Ovary (tissue), 3 donors: ENCODE results near the gene HSPA12A.

ENCODE experiments used
- CTCF ChIP-seq, 3 donors: fragments of 450-650 bp in 2 of 3; fragments of 200-600 bp in 1 of 3; IDR thresholded peaks; one replicate each; pipeline versions ENCODE4 v1.5.1 to v1.8.0; 2016 to 2022; ENCODE audit warnings: antibody characterized with exemption in 3 of 3, mild to moderate bottlenecking in 1 of 3
- EP300 ChIP-seq: sonication (generic); formaldehyde crosslinking; IDR thresholded peaks from one replicate; pipeline ENCODE4 v1.6.1; 2017; ENCODE audit warnings: antibody characterized with exemption
- POLR2A ChIP-seq: fragments of 450-650 bp; IDR thresholded peaks from one replicate; pipeline ENCODE4 v1.6.1; 2017; ENCODE audit warnings: antibody characterized with exemption, mild to moderate bottlenecking, moderate library complexity
- donor health status: DM: no; HTN: no; CAD: no.

- TF ChIP-seq POLR2A = no peak
- no peak for TF ChIP-seq CTCF (IDR thresholded peaks at IDR 0.05)
- TF ChIP-seq EP300 = no peak
Observed at GRCh38 chr10:116719804-116720203, 22.6 kb downstream of the HSPA12A start.
